ENCODE data around the gene SRSF9.
"Not testable (repeated sequence)": the region's sequence is repeated elsewhere in the genome, so short reads cannot be mapped to it uniquely, and the experiment has no call there.

The SRSF9 gene

GRCh38 chr12:120446844-120447178, 22.7 kb downstream of the SRSF9 start:
- not testable (repeated sequence) for DNase-seq

DNA sequence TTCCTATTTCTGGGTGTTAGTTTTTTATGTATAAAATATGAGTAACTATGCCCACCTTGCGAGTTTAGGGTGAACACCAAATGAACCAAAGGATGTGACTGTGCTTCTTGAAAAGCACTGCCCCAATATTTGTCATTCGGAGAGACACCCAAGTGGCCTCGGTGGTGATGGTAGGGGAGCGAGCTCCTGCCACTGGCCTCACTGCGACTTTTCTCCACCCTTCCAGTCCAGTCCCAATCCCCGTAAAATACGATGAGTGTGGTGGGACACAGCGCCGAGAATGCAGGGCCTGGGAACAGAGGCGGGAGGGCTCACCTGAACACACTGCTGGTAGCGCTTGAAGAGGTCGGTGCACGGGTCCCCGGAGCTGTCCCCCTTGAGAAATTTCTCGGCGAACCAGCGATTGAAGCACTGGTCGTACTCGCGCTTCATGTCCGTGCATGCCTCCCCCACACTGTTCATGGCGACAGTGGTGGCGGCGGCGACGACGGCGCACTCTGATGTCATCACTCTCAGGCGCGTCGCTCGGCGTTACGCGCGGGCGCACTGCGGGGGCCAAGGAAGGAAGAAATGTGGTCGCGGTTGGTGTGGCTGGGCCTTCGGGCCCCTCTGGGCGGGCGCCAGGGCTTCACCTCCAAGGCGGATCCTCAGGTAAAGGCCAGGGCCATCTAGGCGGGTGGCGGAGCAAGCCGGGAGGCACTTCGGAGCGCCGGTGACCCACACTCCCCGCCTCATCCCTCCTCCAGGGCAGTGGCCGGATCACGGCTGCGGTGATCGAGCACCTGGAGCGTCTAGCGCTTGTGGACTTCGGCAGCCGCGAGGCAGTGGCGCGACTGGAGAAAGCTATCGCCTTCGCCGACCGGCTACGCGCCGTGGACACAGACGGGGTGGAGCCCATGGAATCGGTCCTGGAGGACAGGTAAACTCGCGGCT, 23.4 kb downstream of the SRSF9 start, which contains the start of the genes GATC and TRIAP1:
TSS of gene GATC (plus strand) at position 534 of the 933 bp plus-strand sequence. CDS start at position 571, 37 bp downstream.
TSS of gene TRIAP1 (minus strand) at position 474 of the 933 bp plus-strand sequence. CDS start at position 462, 12 bp downstream.
- DNase-seq: peak; percentile 33

GRCh38 chr12:120444676-120445075, 24.9 kb downstream of the SRSF9 start:
- no peak for DNase-seq

DNA sequence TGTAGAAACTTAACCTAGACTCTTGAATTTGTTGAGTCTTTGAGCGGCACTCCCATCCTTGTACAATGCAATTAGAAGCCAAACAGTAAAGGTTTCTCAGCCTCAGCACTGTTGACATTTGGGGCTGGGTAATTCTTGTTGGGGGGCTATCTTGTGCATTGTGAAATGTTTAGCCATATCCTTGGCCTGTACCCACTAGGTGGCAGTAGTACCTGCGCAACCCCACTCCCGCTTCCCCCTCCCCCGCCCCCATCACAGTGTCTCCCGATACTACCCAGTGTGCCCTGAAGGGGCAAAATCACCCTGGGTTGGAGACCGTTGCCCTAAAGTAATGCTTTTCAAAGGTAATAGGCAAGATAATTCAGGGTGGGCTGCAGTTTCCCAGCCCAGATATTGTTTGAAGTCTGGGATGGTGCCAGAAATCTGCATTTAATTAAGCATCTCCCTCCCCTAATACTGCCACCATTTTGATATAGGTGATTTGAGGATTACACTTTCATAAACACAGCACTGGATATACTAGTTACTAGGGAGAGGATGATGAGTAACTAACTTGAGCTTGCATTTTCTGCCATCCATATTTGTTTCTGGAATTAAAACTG, 29.8 kb downstream of the SRSF9 start:
- DNase-seq: peak; percentile 24

- DNase-seq: no peak
These were observed 30.9 kb downstream of the SRSF9 start for GRCh38 chr12:120438495-120439198.

GRCh38 chr12:120437735-120438494, 31.6 kb downstream of the SRSF9 start, which contains the start of gene COX6A1:
TSS of gene COX6A1 (plus strand) at chr12:120438113. CDS start at chr12:120438127, 14 bp downstream.
- DNase-seq: peak; percentile 96

GRCh38 chr12:120432772-120433525, 36.6 kb downstream of the SRSF9 start:
- no peak for DNase-seq

DNA sequence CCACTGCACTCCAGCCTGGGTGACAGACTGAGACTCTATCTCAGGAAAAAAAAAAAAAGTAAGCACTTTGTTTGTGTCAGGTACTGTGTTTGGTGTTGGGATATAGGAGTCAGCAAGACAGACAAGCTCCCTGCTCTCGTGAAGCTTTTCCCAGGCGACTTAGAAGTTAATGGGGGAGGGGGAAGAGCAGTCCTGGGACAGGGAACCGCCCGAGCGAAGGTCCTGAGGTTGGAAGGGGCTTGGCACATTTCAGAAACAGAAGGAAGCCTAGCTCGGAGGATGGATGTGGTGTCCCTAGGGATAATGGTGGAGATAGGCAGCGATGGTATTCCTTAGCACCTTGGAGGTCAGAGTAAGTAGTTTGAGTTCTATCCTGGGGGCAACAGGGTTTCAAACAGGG, 40.2 kb downstream of the SRSF9 start:
- DNase-seq: no peak

DNA sequence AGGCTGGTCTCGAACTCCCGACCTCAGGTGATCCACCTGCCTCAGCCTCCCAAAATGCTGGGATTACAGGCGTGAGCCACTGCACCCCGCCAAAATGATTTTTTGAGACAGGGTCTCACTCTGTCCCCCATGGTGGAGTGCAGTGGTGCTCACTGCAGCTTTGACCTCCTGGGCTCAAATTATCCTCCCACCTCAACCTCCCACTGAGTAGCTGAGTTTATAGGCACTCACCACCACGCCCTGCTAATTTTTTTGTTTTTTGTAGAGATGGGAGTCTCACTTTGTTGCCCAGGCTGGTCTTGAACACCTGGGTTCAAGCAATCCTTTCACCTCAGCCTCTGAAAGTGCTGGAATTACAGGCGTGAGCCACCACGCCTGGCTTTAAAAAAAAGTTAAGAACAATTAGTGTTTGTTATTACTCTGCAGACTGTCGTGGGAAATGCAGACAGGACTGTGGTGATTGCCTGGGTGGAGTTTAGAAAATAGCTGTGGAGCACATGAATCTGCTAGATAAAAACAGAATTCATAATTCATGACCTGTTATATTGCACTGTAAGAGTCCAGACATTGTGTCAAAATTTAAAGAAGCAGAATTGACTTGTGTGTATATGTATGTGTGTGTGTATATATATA, 40.8 kb downstream of the SRSF9 start:
- DNase-seq: no peak

GRCh38 chr12:120425797-120426196, 43.8 kb downstream of the SRSF9 start:
- no peak for DNase-seq

DNA sequence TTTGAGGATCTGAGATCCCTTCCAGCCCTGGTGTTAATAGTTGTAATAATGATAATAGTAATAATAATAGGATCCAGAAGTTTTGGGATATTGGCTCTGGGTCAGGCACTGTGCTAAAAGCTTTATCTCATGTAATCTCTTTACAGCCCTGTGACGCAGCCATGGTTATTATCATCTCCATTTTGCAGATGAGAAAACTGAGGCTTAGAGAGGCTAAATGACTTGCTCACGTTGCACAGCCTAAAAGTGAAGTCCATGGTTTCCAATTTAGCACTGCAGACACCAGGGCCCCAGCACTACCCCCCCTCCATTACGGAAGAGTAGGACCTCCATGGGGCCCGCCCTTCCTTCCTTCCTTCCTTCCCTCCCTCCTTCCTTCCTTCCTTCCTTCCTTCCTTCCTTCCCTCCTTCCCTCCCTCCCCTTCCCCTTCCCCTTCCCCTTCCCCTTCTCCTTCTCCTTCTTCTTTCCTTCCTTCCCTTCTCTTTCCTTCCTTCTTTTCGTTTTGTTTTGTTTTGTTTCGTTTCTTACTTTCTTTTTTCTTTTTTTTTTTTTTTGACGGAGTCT, 46.6 kb downstream of the SRSF9 start:
- no peak for DNase-seq

GRCh38 chr12:120421701-120422100, 47.8 kb downstream of the SRSF9 start:
- DNase-seq: no peak

- DNase-seq: no peak
These were observed 51.5 kb downstream of the SRSF9 start for GRCh38 chr12:120417917-120418580.

- no peak for DNase-seq
These were observed 52.9 kb downstream of the SRSF9 start for GRCh38 chr12:120416490-120417216.

DNA sequence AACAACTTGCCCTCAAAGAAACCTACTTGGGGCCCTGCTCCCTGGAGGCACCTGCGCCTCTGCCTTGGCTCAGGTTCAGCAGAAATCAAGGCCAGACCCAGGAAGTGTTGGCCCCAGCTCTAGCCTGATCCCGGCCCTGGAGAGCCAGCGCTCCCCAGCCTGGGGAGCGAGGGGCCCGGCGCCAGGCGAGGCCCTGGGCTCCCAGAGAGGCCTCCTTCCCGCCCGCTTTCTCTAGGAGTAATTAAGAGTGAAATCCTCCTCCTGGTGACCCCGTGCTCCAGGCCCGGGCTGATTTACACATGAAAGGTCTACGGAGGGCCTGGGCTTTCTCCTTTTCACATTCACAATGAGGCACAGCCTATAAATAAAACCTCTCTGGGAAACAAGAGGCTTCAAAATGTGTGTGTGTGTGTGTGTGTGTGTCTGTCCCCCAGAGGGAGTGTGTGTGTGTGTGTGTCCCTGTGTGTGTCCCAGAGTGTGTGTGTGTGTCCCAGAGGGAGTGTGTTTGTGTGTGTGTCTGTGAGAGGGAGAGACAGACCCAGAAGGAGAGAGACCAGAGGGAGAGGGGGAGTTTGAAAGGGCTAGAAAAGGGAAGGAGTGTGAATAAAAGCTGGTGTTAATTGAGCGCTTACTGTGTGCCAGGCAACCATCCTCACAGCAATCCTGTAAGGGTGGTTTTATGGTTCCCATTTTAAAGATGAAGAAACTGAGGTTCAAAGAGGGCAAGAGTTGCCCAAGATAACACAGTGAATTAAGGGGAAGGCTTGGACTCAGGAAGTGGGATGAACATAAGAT, 55.5 kb downstream of the SRSF9 start:
- DNase-seq: no peak

DNA sequence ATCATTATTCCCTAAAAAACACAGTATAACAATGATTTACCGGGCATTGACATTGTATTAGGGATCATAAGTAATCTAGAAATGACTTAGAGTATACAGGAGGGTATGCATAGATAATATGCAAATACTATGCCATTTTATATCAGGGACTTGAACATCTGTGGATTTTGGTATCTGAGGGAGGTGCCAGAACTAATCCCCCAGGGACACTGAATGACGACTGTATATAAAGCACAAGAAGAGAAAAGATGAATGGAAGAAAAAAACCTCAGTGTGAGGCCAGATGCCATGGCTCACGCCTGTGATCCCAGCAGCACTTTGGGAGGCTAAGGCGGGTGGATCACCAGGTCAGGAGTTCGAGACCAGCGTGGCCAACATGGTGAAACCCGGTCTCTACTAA, 57.1 kb downstream of the SRSF9 start:
- no peak for DNase-seq

All from NCI-H1694 treated with DMSO at 0.1 percent for 48 hours (cell line).